K562 (cell line): ENCODE measurements around the gene MLF1. TPM values are rescaled to one million over a fixed set of nuclear protein-coding genes. Genes with fewer than 3 reads are reported as not detected.

Experiments
- ATF7 ChIP-seq: fragments of 450-650 bp; IDR thresholded peaks from 2 replicates; pipeline ENCODE4 v1.7.1; 2014; ENCODE audit warnings: mild to moderate bottlenecking, moderate library complexity
- BACH1 ChIP-seq: fragments of 200-800 bp; sonication (Bioruptor generic); IDR thresholded peaks from 2 replicates; pipeline ENCODE4 v1.6.1; 2016; ENCODE audit warnings: missing genetic modification characterization, missing compliant biosample characterization
- CAMTA2 ChIP-seq: fragments of 250-450 bp; sonication (Bioruptor Pico); conservative IDR thresholded peaks from 2 replicates; pipeline ENCODE4 v1.5.1; 2022
- DPF2 ChIP-seq: fragments of 450-650 bp; IDR thresholded peaks from 2 replicates; pipeline ENCODE4 v1.6.1; 2016
- E2F3 ChIP-seq: fragments of 250-450 bp; sonication (Bioruptor Pico); IDR thresholded peaks from 2 replicates; pipeline ENCODE4 v1.4.0; 2020; ENCODE audit warnings: mild to moderate bottlenecking
- E2F5 ChIP-seq: sonication (generic); formaldehyde crosslinking; IDR thresholded peaks from 2 replicates; pipeline ENCODE4 v1.8.0; 2022; ENCODE audit warnings: mild to moderate bottlenecking, missing genetic modification reagents
- ESRRA ChIP-seq: fragments of 450-650 bp; IDR thresholded peaks from 2 replicates; pipeline ENCODE4 v1.6.1; 2014; ENCODE audit warnings: low read depth, mild to moderate bottlenecking, moderate library complexity, borderline replicate concordance
- FOSL1 ChIP-seq: fragments of 200-800 bp; sonication (Bioruptor generic); conservative IDR thresholded peaks from 2 replicates; pipeline ENCODE4 v1.6.1; 2016; ENCODE audit warnings: missing genetic modification characterization, missing compliant biosample characterization
- FOXA3 ChIP-seq, 2 experiments: fragments of 450-650 bp in 1 of 2; sonication (generic) in 1 of 2; formaldehyde crosslinking; IDR thresholded peaks in 1 of 2; conservative IDR thresholded peaks in 1 of 2; 2 replicates each; pipeline versions ENCODE4 v1.4.0 to v1.8.0; 2020 to 2022; ENCODE audit warnings: mild to moderate bottlenecking in 2 of 2, missing genetic modification reagents in 1 of 2
- HNRNPUL1 ChIP-seq: fragments of 200-400 bp; formaldehyde crosslinking; IDR thresholded peaks from 2 replicates; pipeline ENCODE4 v1.6.1; 2017; ENCODE audit warnings: low read length
- MCM3 ChIP-seq: fragments of 450-650 bp; IDR thresholded peaks from 2 replicates; pipeline ENCODE4 v1.6.1; 2016
- MYBL2 ChIP-seq, 2 experiments: fragments of 450-650 bp in 1 of 2; sonication (generic) in 1 of 2; formaldehyde crosslinking in 1 of 2; IDR thresholded peaks; 2 replicates each; pipeline versions ENCODE4 v1.6.1 to v1.8.1; 2017 to 2022; ENCODE audit warnings: borderline replicate concordance in 1 of 2, inconsistent platforms in 1 of 2, low read depth in 1 of 2, mild to moderate bottlenecking in 1 of 2, missing genetic modification reagents in 1 of 2, moderate library complexity in 1 of 2
- MYC ChIP-seq, 2 experiments: fragments of 250-450 bp in 1 of 2; sonication (Bioruptor Pico) in 1 of 2; IDR thresholded peaks; 2 replicates each; pipeline versions ENCODE4 v1.5.1 to v1.6.1; 2012 to 2021; ENCODE audit warnings: low read depth in 2 of 2, borderline replicate concordance in 1 of 2, improper control_type of control experiment in 1 of 2, low read length in 1 of 2, mild to moderate bottlenecking in 1 of 2, moderate library complexity in 1 of 2
- SMAD1 ChIP-seq: fragments of 150-350 bp; IDR thresholded peaks from 2 replicates; pipeline ENCODE4 v1.6.1; 2014; ENCODE audit warnings: low read length, low read depth; ENCODE audit not compliant: partially characterized antibody
- SREBF1 ChIP-seq: fragments of 150-350 bp; IDR thresholded peaks from 2 replicates; pipeline ENCODE4 v1.6.1; 2014; ENCODE audit warnings: antibody characterized with exemption, low read depth, low read length, borderline replicate concordance
- TAF9B ChIP-seq: fragments of 450-650 bp; IDR thresholded peaks from 2 replicates; pipeline ENCODE4 v1.6.1; 2018; ENCODE audit warnings: mild to moderate bottlenecking; ENCODE audit not compliant: partially characterized antibody
- TCF3 ChIP-seq: sonication (generic); formaldehyde crosslinking; IDR thresholded peaks from 2 replicates; pipeline ENCODE4 v1.4.0; 2020; ENCODE audit warnings: mild to moderate bottlenecking, missing genetic modification reagents
- TOE1 ChIP-seq, 2 experiments: fragments of 450-650 bp in 1 of 2; sonication (generic) in 1 of 2; formaldehyde crosslinking in 1 of 2; IDR thresholded peaks; 2 replicates each; pipeline versions ENCODE4 v1.7.1 to v1.8.0; 2016 to 2022; ENCODE audit warnings: borderline replicate concordance in 2 of 2, mild to moderate bottlenecking in 2 of 2, antibody characterized with exemption in 1 of 2, inconsistent platforms in 1 of 2, low read depth in 1 of 2, missing genetic modification reagents in 1 of 2, moderate library complexity in 1 of 2
- ZBTB9 ChIP-seq: fragments of 450-650 bp; formaldehyde crosslinking; IDR thresholded peaks from 2 replicates; pipeline ENCODE4 v1.4.0; 2020; ENCODE audit warnings: mild to moderate bottlenecking, moderate library complexity
- ZNF217 ChIP-seq: sonication (generic); formaldehyde crosslinking; IDR thresholded peaks from 2 replicates; pipeline ENCODE4 v1.8.0; 2022; ENCODE audit warnings: mild to moderate bottlenecking, missing genetic modification reagents
- ZNF75A ChIP-seq: fragments of 450-650 bp; formaldehyde crosslinking; IDR thresholded peaks from 2 replicates; pipeline ENCODE4 v1.4.0; 2020; ENCODE audit warnings: mild to moderate bottlenecking
- polyA plus RNA-seq, 8 experiments: library from polyadenylated mRNA; depleted of rRNA in 4 of 8; stranded (reverse) in 5 of 8; unstranded in 3 of 8; fragments of >200 nt; fragmentation: Nextera tagmentation in 2 of 8; fragmentation: Illumina TruSeq in 1 of 8; extraction: Ambion mirVana in 2 of 8; extraction: Trizol in 1 of 8; gene quantifications; 2 replicates each; pipeline versions ENCODE4 v1.2.1 to v1.2.3, GENCODE V29; 2011 to 2014; ENCODE audit warnings: inconsistent platforms in 1 of 8, missing spikeins in 1 of 8
- total RNA-seq, 7 experiments: library from RNA; depleted of rRNA in 6 of 7; stranded (reverse); fragments of >200 nt in 6 of 7; fragmentation: Illumina TruSeq in 2 of 7; extraction: Trizol in 2 of 7; gene quantifications; 2 replicates each; pipeline versions ENCODE4 v1.2.1 to v1.2.3, GENCODE V29; 2011 to 2021; ENCODE audit warnings: low replicate concordance in 1 of 7
- TF ChIP-seq, protein P1 (sequence below): fragments of 450-650 bp; conservative IDR thresholded peaks from 2 replicates; pipeline ENCODE4 v1.6.1; 2016; ENCODE audit warnings: missing genetic modification characterization, low read depth, mild to moderate bottlenecking, control low read depth, missing compliant biosample characterization

MLF1 gene
- total and polyA plus RNA-seq, 9 of the 15 experiments (the other 6 are each of a cell fraction or from before 2014, with no cell fraction given), result 20.4 to 71.0 (median 27.1) TPM

- TF ChIP-seq E2F3, result no peak
- no peak for TF ChIP-seq MCM3
- TF ChIP-seq ATF7, result peak; percentile 82; the same call in 1 of the 2 replicates
- no peak for TF ChIP-seq FOXA3 (CRISPR knock-in tag; conservative IDR thresholded peaks at IDR 0.05 in 1 of 2, IDR thresholded peaks at IDR 0.05 in 1 of 2)
- TF ChIP-seq DPF2, result 0 out of 2 replicates have a peak, but pooled peaks have one; percentile 16
- 0 out of 2 replicates have a peak, but pooled peaks have one; percentile 45 for TF ChIP-seq ZBTB9 (CRISPR knock-in tag)
- no peak for TF ChIP-seq E2F5 (CRISPR knock-in tag)
- no peak for TF ChIP-seq ZNF75A
- TF ChIP-seq ZNF217 (CRISPR knock-in tag), result no peak
- 0 out of 2 replicates have a peak, but pooled peaks have one; percentile 36 for TF ChIP-seq SREBF1
- peak; percentile 79 for TF ChIP-seq TAF9B
- TF ChIP-seq ESRRA, result peak; percentile 82; the same call in 1 of the 2 replicates
- TF ChIP-seq BACH1 (tag), result no peak
- no peak for TF ChIP-seq HNRNPUL1
- TF ChIP-seq MYBL2 (IDR thresholded peaks at IDR 0.05; ENCODE audit: low read depth), result no peak
- no peak for TF ChIP-seq MYBL2 (CRISPR knock-in tag; IDR thresholded peaks at IDR 0.05; ENCODE audit: borderline replicate concordance)
- no peak for TF ChIP-seq CAMTA2 (CRISPR knock-in tag)
- 0 out of 2 replicates have a peak, but pooled peaks have one; percentile 20 for TF ChIP-seq FOSL1
- peak; percentile 85 for TF ChIP-seq TOE1 (IDR thresholded peaks at IDR 0.05; ENCODE audit: borderline replicate concordance)
- TF ChIP-seq TOE1 (CRISPR knock-in tag; IDR thresholded peaks at IDR 0.05; ENCODE audit: borderline replicate concordance, low read depth), result 0 out of 2 replicates have a peak, but pooled peaks have one; percentile 74
- peak; percentile 39 for TF ChIP-seq SMAD1
- no peak; the same call in 1 of the 2 replicates for TF ChIP-seq TCF3
- TF ChIP-seq, protein P1, sequence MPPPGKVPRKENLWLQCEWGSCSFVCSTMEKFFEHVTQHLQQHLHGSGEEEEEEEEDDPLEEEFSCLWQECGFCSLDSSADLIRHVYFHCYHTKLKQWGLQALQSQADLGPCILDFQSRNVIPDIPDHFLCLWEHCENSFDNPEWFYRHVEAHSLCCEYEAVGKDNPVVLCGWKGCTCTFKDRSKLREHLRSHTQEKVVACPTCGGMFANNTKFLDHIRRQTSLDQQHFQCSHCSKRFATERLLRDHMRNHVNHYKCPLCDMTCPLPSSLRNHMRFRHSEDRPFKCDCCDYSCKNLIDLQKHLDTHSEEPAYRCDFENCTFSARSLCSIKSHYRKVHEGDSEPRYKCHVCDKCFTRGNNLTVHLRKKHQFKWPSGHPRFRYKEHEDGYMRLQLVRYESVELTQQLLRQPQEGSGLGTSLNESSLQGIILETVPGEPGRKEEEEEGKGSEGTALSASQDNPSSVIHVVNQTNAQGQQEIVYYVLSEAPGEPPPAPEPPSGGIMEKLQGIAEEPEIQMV (tag), result no peak
- peak; percentile 93 for TF ChIP-seq MYC (IDR thresholded peaks at IDR 0.05; ENCODE audit: low read depth, low read length)
- TF ChIP-seq MYC (CRISPR knock-in tag; IDR thresholded peaks at IDR 0.05; ENCODE audit: borderline replicate concordance, low read depth), result peak; percentile 88; the same call in 1 of the 2 replicates
Measured at GRCh38 chr3:158644345-158644908, 73.4 kb downstream of the MLF1 start, which contains the start of gene GFM1 (continued).
